GM12875 (cell line): ENCODE results near the gene RAB3C.

Source experiments
- H3K4me3 ChIP-seq: one replicate; pipeline ENCODE4 v1.5.1; 2011; ENCODE audit warnings: low read depth, low read length, control low read depth
- TF ChIP-seq, protein P1 (sequence below): IDR thresholded peaks from 2 replicates; pipeline ENCODE4 v1.5.1; 2011; ENCODE audit warnings: low read depth, mild to moderate bottlenecking, control low read depth, inconsistent platforms, low read length, moderate library complexity, borderline replicate concordance; ENCODE audit not compliant: insufficient read depth

Gene RAB3C

GRCh38 chr5:58887721-58888409 is 305.0 kb downstream of the RAB3C start:
- TF ChIP-seq, protein P1, sequence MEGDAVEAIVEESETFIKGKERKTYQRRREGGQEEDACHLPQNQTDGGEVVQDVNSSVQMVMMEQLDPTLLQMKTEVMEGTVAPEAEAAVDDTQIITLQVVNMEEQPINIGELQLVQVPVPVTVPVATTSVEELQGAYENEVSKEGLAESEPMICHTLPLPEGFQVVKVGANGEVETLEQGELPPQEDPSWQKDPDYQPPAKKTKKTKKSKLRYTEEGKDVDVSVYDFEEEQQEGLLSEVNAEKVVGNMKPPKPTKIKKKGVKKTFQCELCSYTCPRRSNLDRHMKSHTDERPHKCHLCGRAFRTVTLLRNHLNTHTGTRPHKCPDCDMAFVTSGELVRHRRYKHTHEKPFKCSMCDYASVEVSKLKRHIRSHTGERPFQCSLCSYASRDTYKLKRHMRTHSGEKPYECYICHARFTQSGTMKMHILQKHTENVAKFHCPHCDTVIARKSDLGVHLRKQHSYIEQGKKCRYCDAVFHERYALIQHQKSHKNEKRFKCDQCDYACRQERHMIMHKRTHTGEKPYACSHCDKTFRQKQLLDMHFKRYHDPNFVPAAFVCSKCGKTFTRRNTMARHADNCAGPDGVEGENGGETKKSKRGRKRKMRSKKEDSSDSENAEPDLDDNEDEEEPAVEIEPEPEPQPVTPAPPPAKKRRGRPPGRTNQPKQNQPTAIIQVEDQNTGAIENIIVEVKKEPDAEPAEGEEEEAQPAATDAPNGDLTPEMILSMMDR = no peak
- no peak overlapping the region for H3K4me3 ChIP-seq

- no peak overlapping the region for H3K4me3 ChIP-seq
- TF ChIP-seq, protein P1 = no peak
Measured at GRCh38 chr5:58890265-58890664, 307.4 kb downstream of the RAB3C start.

- no peak overlapping the region for H3K4me3 ChIP-seq
- TF ChIP-seq, protein P1 = no peak
Measured at GRCh38 chr5:58890701-58891085, 307.8 kb downstream of the RAB3C start.

GRCh38 chr5:58891086-58891970 is 308.5 kb downstream of the RAB3C start:
- TF ChIP-seq, protein P1 = peak; percentile 57
- no peak overlapping the region for H3K4me3 ChIP-seq

DNA sequence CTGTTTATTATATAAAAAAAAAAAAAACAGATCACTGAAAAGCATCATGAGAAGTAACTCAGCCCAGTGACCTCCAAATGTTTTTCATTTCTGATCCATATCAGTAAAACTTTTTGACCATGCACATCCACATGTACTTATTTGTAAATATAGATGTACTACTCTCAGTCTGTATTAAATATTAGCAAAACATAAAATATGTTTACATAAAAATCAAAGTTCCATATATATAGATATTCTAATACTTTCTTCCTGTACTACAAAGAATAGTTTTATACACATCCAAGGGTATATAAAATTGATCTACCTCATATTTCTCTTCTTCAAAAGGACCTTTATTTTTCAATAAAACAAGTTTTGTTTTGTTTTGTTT is 309.1 kb downstream of the RAB3C start:
- TF ChIP-seq, protein P1 = no peak
- no peak overlapping the region for H3K4me3 ChIP-seq

GRCh38 chr5:58893551-58893950 is 310.7 kb downstream of the RAB3C start:
- H3K4me3 ChIP-seq = no peak overlapping the region
- TF ChIP-seq, protein P1 = no peak
